ENCODE data around the gene SEMA6B. TPM values are rescaled to one million over a fixed set of nuclear protein-coding genes. Genes with fewer than 3 reads are reported as not detected.

The SEMA6B gene
- total RNA-seq, 1 experiment from 2014 or later, result 38.4 TPM

DNA sequence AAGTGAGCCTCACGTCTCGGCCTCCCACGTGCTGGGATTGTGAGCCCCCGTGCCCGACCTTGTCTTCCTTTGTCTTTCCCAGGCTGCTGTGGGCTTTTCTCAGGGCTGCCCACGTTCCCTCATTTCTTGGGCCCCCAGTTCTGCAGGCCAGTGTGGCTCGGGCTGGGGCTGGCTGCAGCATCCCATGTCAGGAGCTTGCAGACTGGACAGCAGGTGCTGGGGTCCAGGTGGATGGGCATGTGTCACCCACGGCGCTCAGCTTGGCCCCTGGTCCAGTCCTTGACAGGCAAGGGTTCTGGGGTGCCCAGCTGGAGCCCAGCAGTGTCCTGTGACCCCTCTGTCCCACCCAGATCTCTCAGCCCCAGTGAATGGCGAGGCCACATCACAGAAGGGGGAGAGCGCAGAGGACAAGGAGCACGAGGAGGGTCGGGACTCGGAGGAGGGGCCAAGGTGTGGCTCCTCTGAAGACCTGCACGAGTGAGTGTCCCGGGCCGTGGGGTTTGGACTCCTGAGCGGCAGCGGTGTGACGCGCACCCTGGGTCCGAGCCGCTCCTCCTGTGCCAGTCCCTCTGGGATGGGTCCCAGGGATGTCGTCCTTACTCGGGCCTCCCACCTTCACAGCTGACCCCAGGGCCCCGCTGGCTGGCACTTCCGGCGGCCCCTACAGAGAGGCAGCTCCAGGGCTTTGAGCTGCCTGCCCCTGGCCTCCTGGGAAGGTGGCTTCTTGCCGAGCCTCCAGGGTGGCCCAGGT lies 58.5 kb downstream of the SEMA6B start:
- H3K4me1 ChIP-seq (ENCODE audit: insufficient read depth, low read length), result no peaks in the 10 kb centered on the region
- no peaks in the 10 kb centered on the region for H3K4me1 Mint-ChIP-seq
- H3K4me3 Mint-ChIP-seq, result no peak overlapping the region
- no peak overlapping the region for H2BK20ac ChIP-seq (ENCODE audit: low read depth, low read length, poor library complexity, severe bottlenecking)
- H3K18ac ChIP-seq (ENCODE audit: insufficient read length, low read depth, low read length), result no peak overlapping the region
- H4K5ac ChIP-seq (ENCODE audit: insufficient read length, low read depth, low read length), result no peak overlapping the region
- H4K8ac ChIP-seq (replicated peaks; ENCODE audit: insufficient read length, low read depth, low read length), result no peak overlapping the region
- no peak for DNase-seq
- no CpG with 5 or more reads among the region's 29 CpGs for WGBS (ENCODE audit: extremely low coverage, insufficient read length, low lambda C conversion rate)
- no peak overlapping the region for H3K9ac ChIP-seq (ENCODE audit: extremely low read depth, insufficient read length, low read length)
- H2BK120ac ChIP-seq (ENCODE audit: low read depth, low read length, poor library complexity, severe bottlenecking), result no peak overlapping the region
- H4K91ac ChIP-seq (ENCODE audit: insufficient read length, low read depth, low read length), result no peak overlapping the region
- H3K79me1 ChIP-seq (ENCODE audit: insufficient read depth, low read depth, low read length, poor library complexity, severe bottlenecking), result no peaks in the 10 kb centered on the region
- H3K4ac ChIP-seq (ENCODE audit: low read depth, low read length), result no peak overlapping the region
- no peaks in the 10 kb centered on the region; the same call in 1 of the 2 replicates for H3K27me3 Mint-ChIP-seq (ENCODE audit: low read depth)
- no peak overlapping the region for H3K23ac ChIP-seq (ENCODE audit: insufficient read length, low read depth, low read length)
- no peaks in the 10 kb centered on the region for H4K20me1 ChIP-seq (ENCODE audit: control insufficient read depth, insufficient read depth, insufficient read length)
- no peak overlapping the region for H3K56ac ChIP-seq (ENCODE audit: insufficient read length, low read depth, low read length)
- no peak overlapping the region for H3K4me2 ChIP-seq (ENCODE audit: insufficient read depth, insufficient read length, low read length)
- no peak overlapping the region for H3K14ac ChIP-seq (ENCODE audit: insufficient read depth, low read length)
- H3K23me2 ChIP-seq (ENCODE audit: insufficient read length, low read depth, low read length, poor library complexity, severe bottlenecking), result no peaks in the 10 kb centered on the region
- no peaks in the 10 kb centered on the region for H3K27me3 ChIP-seq (ENCODE audit: insufficient read depth, low read length)
- H3K27ac Mint-ChIP-seq, result no peak overlapping the region
- no peak overlapping the region for H3K27ac ChIP-seq (ENCODE audit: insufficient read length, low read depth, low read length)
- no peak overlapping the region for H2BK5ac ChIP-seq (ENCODE audit: insufficient read length, low read length)
- H2AFZ ChIP-seq (ENCODE audit: low read length), result no peak overlapping the region
- H3T11ph ChIP-seq (ENCODE audit: low read length), result no peak overlapping the region
- H3K79me2 ChIP-seq (ENCODE audit: insufficient read depth, low read length), result no peaks in the 10 kb centered on the region
- TF ChIP-seq, protein P1, sequence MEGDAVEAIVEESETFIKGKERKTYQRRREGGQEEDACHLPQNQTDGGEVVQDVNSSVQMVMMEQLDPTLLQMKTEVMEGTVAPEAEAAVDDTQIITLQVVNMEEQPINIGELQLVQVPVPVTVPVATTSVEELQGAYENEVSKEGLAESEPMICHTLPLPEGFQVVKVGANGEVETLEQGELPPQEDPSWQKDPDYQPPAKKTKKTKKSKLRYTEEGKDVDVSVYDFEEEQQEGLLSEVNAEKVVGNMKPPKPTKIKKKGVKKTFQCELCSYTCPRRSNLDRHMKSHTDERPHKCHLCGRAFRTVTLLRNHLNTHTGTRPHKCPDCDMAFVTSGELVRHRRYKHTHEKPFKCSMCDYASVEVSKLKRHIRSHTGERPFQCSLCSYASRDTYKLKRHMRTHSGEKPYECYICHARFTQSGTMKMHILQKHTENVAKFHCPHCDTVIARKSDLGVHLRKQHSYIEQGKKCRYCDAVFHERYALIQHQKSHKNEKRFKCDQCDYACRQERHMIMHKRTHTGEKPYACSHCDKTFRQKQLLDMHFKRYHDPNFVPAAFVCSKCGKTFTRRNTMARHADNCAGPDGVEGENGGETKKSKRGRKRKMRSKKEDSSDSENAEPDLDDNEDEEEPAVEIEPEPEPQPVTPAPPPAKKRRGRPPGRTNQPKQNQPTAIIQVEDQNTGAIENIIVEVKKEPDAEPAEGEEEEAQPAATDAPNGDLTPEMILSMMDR (conservative IDR thresholded peaks at IDR 0.05), result no peak
- no peak overlapping the region for H2BK15ac ChIP-seq (ENCODE audit: low read depth, low read length)
- H3K36me3 Mint-ChIP-seq (ENCODE audit: insufficient read depth in 1 of 3, low read depth in 3 of 3), result peaks cover 16 to 63% (median 51%) of the 10 kb centered on the region in 3 experiments; a peak in 6 of 7 replicates
- H3K9me3 Mint-ChIP-seq, result no peaks in the 10 kb centered on the region
- no peak overlapping the region for H2AK5ac ChIP-seq (ENCODE audit: insufficient read length, low read length)
- H3K9me3 ChIP-seq (ENCODE audit: control insufficient read depth, low read depth, low read length), result no peaks in the 10 kb centered on the region
- H2BK12ac ChIP-seq (ENCODE audit: insufficient read length, low read depth, low read length), result no peak overlapping the region

Measured in H9 (cell line).